Astrocyte of the spinal cord (primary cell): Measurements from ENCODE around the gene TACC2.

Experiments used
- DNase-seq: peaks from one replicate; pipeline ENCODE4 v3.0.0; 2011; ENCODE audit warnings: low read depth, low spot score
- H3K4me3 ChIP-seq: 2 replicates; pipeline ENCODE4 v1.5.1; 2011; ENCODE audit warnings: low read depth, mild to moderate bottlenecking, low read length, moderate library complexity
- CTCF ChIP-seq: IDR thresholded peaks from 2 replicates; pipeline ENCODE4 v1.5.1; 2012; ENCODE audit warnings: low read depth, mild to moderate bottlenecking, low read length, inconsistent platforms
- in situ Hi-C: cut with HindIII; loops from 2 replicates; pipeline ENCODE4 v1.10.0; 2017; ENCODE audit warnings: low sequenced_read_pairs

TACC2 gene

DNA sequence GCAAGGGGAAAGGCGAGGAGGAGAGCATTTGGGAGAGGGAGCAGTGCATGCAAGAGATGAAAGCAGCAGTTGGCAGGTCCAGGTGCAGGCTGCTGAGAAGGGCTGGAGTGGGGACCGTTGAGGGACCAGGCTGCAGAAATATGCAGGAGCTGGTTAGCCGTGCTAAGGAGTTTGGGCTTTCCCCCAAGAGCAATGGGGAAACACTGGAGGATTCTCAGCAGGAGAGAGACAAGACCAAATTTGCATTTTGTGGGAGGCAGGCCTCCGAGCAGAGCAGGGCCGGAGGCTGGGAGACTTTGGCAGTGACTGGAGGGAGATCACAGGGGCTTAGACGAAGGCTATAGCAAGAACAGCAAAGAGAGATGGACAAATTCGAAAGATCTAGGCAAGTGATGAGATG, 293.9 kb downstream of the TACC2 start:
- TF ChIP-seq CTCF: no peak
- no peak overlapping the region for H3K4me3 ChIP-seq
- in situ Hi-C loops: no loop called here
- no peak for DNase-seq

DNA sequence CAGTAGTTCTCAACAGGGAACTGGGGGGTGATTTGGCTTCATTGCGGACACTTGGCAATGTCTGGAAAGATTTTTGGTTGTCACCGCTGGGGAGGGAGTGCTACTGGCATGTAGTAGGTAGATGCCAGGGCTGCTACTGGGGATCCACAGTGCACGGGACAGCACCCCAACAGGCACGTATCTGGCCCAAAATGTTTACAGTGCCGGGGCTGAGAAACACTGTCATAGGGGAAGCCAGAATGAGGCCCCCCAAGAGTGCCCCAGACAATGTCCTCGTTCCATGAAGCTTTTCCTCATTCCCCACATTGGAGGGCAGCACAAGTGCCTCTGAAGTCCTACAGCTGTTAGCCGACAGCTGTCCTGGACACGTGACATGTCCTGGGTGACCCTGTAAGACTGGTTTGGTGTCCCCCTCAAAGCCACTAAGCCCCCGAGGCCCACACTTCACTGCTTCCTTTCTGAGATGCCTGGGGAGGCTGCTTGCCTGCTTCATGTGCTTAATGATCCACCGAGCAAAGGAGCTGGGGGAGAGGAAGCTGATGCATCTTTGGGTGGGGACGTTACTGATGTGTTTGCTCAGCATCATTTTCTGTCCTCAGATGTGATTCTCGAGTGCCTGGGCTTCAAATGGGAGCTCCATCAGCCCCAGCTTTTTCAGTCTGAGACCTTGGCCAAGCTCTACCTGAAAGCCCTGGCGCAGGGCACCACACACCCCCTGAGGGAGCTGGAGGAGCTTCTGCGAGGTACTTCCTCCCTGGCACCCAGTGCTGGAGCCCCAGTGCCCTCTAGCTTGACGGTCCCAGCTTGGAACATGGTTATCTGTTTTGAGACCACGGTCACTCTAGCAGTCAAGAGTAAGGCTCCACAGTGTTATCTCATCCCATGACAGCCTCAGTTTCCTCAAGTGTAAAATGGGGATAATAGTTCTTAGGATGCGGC, 296.8 kb downstream of the TACC2 start:
- no peak overlapping the region for H3K4me3 ChIP-seq
- DNase-seq: no peak
- no peak for TF ChIP-seq CTCF
- in situ Hi-C loops: no loop called here

- TF ChIP-seq CTCF: no peak
- H3K4me3 ChIP-seq: no peak overlapping the region
- DNase-seq: peak; percentile 94
- in situ Hi-C loops: no loop called here
Observed at GRCh38 chr10:122286867-122287266, 297.9 kb downstream of the TACC2 start.

GRCh38 chr10:122287570-122287969, 298.6 kb downstream of the TACC2 start:
- TF ChIP-seq CTCF: no peak
- DNase-seq: peak; percentile 21
- no peak overlapping the region for H3K4me3 ChIP-seq
- in situ Hi-C loops: no loop called here

GRCh38 chr10:122288262-122288661, 299.3 kb downstream of the TACC2 start:
- no peak for TF ChIP-seq CTCF
- no peak for DNase-seq
- H3K4me3 ChIP-seq: no peak overlapping the region
- in situ Hi-C loops: no loop called here

- no peak for DNase-seq
- no peak for TF ChIP-seq CTCF
- in situ Hi-C loops: no loop called here
- no peak overlapping the region for H3K4me3 ChIP-seq
Observed at GRCh38 chr10:122288917-122289316, 300.0 kb downstream of the TACC2 start.
